Activated T-helper 2 cell treated with anti-CD3 and anti-CD28 coated beads, Interferon-gamma antibody, Interleukin-2, Interleukin-4, amounts not matched to agents 10 μg/mL and 5 μg/mL and 100 μg/mL, durations not matched to agents 14 hours and 24 hours and 36 hours (primary cell): ENCODE measurements around the gene COL9A2. TPM values are rescaled to one million over a fixed set of nuclear protein-coding genes. Genes with fewer than 3 reads are reported as not detected.

ENCODE experiments used
- DNase-seq: peaks from one replicate; pipeline ENCODE4 v3.0.0; 2021; ENCODE audit warnings: low spot score
- H3K27ac Mint-ChIP-seq: one replicate; pipeline ENCODE4 v1.8.0; 2021; ENCODE audit warnings: mixed read lengths
- H3K27me3 Mint-ChIP-seq: one replicate; pipeline ENCODE4 v1.8.0; 2021; ENCODE audit warnings: low read depth, mixed read lengths
- H3K36me3 Mint-ChIP-seq: one replicate; pipeline ENCODE4 v1.8.0; 2021; ENCODE audit warnings: low read depth, mixed read lengths
- H3K4me1 Mint-ChIP-seq: one replicate; pipeline ENCODE4 v1.8.0; 2021; ENCODE audit warnings: low read depth, mixed read lengths
- H3K4me3 Mint-ChIP-seq: one replicate; pipeline ENCODE4 v1.8.0; 2021; ENCODE audit warnings: low read depth, mild to moderate bottlenecking, moderate library complexity, mixed read lengths
- H3K9me3 Mint-ChIP-seq: one replicate; pipeline ENCODE4 v1.8.0; 2021; ENCODE audit warnings: mixed read lengths
- intact Hi-C: fragments of 100-400 bp; cut with micrococcal nuclease; formaldehyde crosslinking; loops from one replicate; pipeline ENCODE4 v1.15.1; 2023
- total RNA-seq: library from RNA; stranded (reverse); gene quantifications from 2 replicates; pipeline ENCODE4 v1.2.3, GENCODE V29; 2022

COL9A2 gene
- total RNA-seq, 1 donor from 2014 or later: 18.7 TPM

DNA sequence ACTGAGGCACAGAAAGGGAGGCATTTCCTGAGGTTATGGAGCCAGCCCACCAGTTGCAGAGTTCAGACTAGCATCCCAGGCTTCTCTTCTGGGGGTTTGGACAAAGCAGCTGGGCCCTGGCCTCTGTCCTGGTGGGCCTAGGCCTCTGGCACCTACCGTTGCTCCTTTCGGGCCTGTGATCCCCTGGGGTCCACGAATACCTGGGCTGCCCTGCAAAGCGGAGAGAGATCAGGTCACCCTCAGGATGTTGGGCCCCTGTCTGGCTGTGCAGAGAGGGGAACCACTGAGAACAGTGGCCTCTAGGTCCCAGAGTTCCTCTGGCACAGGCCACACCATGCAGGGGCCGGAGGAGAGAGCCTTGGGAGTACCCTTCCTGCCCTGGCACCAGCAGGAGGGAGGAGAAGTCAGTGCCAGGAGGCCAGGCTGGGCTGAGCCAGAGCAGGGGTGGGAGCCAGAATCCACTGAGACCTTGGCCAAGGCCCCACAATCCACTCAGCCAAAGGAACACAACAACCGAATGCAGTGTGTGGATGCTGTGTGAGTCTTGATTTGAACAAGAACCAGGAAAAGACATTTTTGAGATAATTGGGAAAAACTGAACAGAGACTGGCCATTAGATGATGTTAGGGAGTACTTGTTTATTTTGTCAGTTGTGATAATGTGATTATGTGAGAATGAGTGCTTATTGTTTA is 8.9 kb downstream of the COL9A2 start:
- Mint-ChIP-seq H3K36me3 (no peaks in the 10 kb centered on the region), H3K9me3 (no peaks in the 10 kb centered on the region), H3K27ac (no peak overlapping the region), H3K4me3 (no peak overlapping the region), H3K4me1 (peaks cover 5% of the 10 kb centered on the region), H3K27me3 (no peaks in the 10 kb centered on the region)
- intact Hi-C loops: no loop called here
- no peak for DNase-seq

DNA sequence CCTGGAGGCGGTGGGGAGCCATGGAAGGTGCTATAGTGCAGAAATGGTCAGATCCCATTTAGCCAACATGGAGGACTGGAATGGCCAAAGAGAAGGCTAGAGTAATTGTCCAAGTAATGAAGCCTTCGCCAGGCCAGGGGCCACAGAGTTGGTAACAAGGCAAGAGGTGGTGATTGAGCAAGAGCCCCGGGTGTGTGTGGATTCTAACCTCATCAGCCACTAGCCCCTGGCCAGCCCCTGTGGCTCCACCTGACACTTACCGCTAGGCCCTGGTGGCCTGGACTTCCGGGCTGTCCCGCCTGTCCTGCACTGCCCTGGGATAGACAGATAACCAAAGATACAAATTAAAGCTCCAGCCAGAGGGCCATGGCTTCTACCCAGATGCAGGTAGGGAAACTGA is 9.9 kb downstream of the COL9A2 start:
- no peaks in the 10 kb centered on the region for H3K27me3 Mint-ChIP-seq
- no peaks in the 10 kb centered on the region for H3K36me3 Mint-ChIP-seq
- intact Hi-C loops: no loop called here
- H3K27ac Mint-ChIP-seq: no peak overlapping the region
- DNase-seq: no peak
- H3K4me3 Mint-ChIP-seq: no peak overlapping the region
- no peaks in the 10 kb centered on the region for H3K4me1 Mint-ChIP-seq
- no peaks in the 10 kb centered on the region for H3K9me3 Mint-ChIP-seq

DNA sequence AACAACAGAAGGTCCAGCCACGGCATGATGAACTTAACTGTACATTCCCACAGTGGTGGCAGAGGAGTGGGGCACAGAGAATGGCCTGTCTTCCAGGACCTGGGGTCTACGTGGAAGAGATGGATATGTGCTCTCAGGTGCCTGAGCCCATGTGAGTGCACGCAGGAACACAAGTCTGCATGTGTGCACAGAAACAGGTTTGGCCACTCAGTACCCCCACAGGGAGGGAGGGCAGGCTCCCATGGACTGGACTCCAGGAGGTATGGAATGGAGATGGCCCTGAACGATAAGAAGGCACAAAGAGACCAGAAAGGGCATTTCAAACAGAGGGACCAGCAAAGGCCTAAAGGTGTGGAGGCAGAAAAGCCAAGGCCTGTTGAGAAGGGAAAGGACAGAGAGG is 10.8 kb downstream of the COL9A2 start:
- DNase-seq: no peak
- no peaks in the 10 kb centered on the region for H3K36me3 Mint-ChIP-seq
- H3K9me3 Mint-ChIP-seq: no peaks in the 10 kb centered on the region
- H3K27me3 Mint-ChIP-seq: no peaks in the 10 kb centered on the region
- intact Hi-C loops: no loop called here
- H3K27ac Mint-ChIP-seq: no peak overlapping the region
- no peak overlapping the region for H3K4me3 Mint-ChIP-seq
- no peaks in the 10 kb centered on the region for H3K4me1 Mint-ChIP-seq

DNA sequence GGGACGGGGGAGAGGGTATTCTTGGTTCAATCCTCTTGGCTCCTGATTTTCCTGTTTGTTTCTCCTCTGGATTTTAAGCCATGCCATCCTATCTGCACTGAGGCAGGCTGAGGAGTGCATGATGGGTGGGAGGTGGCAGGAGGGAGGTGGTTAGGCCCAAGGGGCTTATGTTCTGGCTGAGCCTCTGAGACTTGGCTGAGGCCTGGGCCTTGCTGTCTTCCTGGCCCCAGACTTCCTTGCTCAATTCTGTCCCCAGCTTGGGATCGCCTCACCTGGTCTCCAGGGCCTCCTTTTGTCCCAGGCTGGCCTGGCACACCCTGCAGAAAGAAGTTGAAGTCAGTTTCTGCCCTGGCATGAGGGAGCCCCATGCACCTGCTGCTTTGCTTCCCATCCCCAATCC is 11.2 kb downstream of the COL9A2 start:
- no peak overlapping the region for H3K4me3 Mint-ChIP-seq

DNA sequence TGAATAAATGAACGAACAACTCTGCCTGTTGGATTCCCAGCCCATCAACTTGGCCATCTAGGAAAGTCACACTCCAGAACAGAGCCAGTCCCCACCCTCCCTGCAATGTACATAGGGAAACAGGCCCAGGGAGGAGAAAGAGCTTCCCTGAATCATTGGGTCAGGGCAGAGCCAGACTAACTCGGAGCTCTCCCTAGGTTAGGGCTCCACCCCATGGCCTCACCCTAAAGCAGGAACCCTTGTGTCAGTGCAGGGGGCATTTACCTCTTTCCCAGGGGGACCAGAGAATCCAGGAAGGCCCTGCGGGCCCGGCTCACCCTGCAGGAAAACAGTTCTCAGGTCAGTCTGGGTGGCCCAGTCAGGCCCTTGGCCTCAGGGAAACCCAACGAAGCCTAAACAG is 11.6 kb downstream of the COL9A2 start:
- Mint-ChIP-seq H3K9me3 (no peaks in the 10 kb centered on the region), H3K4me1 (no peaks in the 10 kb centered on the region), H3K27ac (no peak overlapping the region), H3K36me3 (no peaks in the 10 kb centered on the region), H3K27me3 (no peaks in the 10 kb centered on the region), H3K4me3 (no peak overlapping the region)
- intact Hi-C loops: no loop called here
- no peak for DNase-seq

More for the DNA sequence above, 11.2 kb downstream of the COL9A2 start:
- Mint-ChIP-seq H3K36me3 (no peaks in the 10 kb centered on the region), H3K27ac (no peak overlapping the region), H3K4me1 (no peaks in the 10 kb centered on the region), H3K9me3 (no peaks in the 10 kb centered on the region), H3K27me3 (no peaks in the 10 kb centered on the region)
- intact Hi-C loops: no loop called here
- DNase-seq: no peak

DNA sequence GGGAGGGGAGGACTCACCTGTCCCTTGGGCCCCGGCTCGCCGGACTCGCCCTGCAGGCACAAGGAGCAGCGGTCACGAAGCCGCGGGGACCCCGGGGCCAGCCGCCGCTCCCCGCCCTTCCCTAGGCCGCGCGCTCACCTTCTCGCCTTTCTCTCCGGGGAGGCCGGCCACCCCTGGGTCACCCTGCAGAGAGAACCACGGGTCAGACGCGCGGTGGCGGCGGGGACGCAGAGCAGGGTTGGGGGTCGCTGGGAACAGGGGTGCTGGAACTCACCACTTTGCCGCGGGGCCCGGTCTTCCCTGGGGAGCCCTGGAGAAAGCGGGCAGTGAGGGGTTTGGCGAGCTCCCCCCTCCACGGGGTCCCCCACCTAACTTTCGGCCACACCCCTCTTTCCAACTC is 13.3 kb downstream of the COL9A2 start:
- Mint-ChIP-seq H3K27me3 (no peaks in the 10 kb centered on the region), H3K36me3 (no peaks in the 10 kb centered on the region), H3K4me3 (no peak overlapping the region), H3K9me3 (no peaks in the 10 kb centered on the region), H3K27ac (no peak overlapping the region), H3K4me1 (no peaks in the 10 kb centered on the region)
- intact Hi-C loops: no loop called here
- DNase-seq: no peak

DNA sequence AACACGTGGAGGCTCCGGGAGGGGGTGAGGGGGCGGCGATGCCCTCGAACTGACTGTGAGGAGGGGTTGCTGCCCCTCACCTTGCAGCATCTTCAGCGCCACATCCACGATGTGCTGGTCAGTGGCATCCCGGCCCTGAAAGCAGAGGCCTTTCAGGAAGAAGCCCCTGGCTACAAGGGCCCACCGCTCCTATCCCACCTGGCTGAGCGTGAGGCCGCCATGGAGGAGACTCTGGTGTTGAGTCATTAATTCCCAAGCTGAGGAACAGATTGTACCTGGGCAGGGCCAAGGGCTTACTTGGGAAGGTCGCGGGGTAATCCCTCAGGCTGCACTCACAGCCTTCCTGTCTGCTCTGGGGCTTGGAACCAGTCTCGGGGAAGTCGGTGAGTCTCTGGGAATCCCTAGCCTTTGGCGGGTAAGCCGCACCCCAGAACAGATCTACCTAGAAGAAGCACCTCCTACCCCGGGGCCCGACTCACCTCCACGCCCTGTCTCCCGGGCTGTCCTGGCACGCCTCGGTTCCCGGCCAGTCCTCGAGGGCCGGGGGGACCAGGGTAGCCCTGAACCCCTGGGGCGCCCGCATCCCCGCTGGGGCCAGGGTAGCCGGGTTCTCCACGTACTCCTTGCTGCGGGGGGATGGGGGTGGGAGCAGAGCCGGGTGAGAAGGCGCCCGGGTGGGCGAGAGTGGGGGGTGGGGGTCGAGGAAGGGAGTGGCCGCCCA is 13.9 kb downstream of the COL9A2 start:
- no peak overlapping the region for H3K27ac Mint-ChIP-seq

DNA sequence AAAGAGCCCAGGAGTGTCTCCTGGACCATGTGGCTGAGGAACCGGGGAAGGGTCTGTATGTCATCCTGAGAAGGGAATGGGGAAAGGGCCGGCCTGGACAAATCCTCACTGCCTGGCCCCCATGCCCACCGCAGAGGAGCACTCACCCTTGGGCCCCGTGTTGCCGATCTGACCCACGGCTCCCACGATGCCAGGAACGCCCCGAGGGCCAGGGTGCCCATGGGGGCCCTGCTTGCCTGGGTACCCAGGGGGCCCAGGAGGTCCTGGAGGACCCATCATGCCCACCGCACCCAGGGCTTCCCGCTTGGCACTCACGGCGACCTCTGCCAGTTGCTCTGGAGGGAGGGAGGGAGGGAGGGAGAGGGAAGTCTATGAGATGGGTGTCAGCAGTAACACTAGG is 14.6 kb downstream of the COL9A2 start:
- intact Hi-C loops: no loop called here
- no peak for DNase-seq
- H3K27ac Mint-ChIP-seq: no peak overlapping the region
- H3K27me3 Mint-ChIP-seq: no peaks in the 10 kb centered on the region
- H3K36me3 Mint-ChIP-seq: no peaks in the 10 kb centered on the region
- H3K9me3 Mint-ChIP-seq: no peaks in the 10 kb centered on the region
- no peaks in the 10 kb centered on the region for H3K4me1 Mint-ChIP-seq
- no peak overlapping the region for H3K4me3 Mint-ChIP-seq

More for the DNA sequence above, 13.9 kb downstream of the COL9A2 start:
- H3K9me3 Mint-ChIP-seq: no peaks in the 10 kb centered on the region
- no peak overlapping the region for H3K4me3 Mint-ChIP-seq
- H3K36me3 Mint-ChIP-seq: no peaks in the 10 kb centered on the region
- no peaks in the 10 kb centered on the region for H3K4me1 Mint-ChIP-seq
- no peak for DNase-seq
- intact Hi-C loops: no loop called here
- no peaks in the 10 kb centered on the region for H3K27me3 Mint-ChIP-seq

DNA sequence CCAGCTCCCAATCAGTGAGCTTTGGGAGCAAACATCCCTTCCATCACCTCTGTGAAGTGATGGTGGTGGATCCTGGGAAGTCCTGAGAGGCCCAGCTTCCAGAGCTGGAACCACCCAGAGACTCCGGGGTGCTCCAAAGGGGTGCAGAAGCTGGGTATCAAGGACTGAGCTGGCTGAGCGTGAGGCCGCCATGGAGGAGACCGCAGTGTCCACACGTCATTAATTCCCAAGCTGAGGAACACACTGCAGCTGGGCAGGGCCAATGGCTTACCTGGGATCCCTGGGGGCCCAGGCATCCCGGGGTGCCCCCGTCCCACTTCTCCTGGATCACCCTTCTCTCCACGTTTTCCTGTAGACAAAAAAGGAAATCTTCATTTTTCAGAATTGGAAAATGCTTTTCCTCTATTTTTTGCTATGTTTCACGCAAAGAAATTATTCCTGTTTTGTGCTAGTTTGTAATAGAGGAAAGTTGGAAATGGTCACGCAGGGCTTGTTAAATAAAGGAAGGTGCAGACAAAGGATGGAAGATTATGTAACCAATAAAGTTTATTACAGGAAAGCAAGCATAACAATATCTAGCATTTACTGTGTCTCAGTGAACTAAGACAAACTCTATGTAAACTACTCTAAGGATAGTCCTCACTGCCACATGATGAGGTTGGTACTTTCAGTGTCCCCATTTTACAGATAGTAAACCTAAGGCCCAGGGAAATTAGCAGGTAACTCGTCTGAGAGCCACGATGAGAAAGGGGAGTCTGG is 15.4 kb downstream of the COL9A2 start:
- Mint-ChIP-seq H3K36me3 (no peaks in the 10 kb centered on the region), H3K9me3 (no peaks in the 10 kb centered on the region), H3K27ac (no peak overlapping the region), H3K4me3 (no peak overlapping the region), H3K27me3 (no peaks in the 10 kb centered on the region), H3K4me1 (no peaks in the 10 kb centered on the region)
- no peak for DNase-seq
- intact Hi-C loops: no loop called here

DNA sequence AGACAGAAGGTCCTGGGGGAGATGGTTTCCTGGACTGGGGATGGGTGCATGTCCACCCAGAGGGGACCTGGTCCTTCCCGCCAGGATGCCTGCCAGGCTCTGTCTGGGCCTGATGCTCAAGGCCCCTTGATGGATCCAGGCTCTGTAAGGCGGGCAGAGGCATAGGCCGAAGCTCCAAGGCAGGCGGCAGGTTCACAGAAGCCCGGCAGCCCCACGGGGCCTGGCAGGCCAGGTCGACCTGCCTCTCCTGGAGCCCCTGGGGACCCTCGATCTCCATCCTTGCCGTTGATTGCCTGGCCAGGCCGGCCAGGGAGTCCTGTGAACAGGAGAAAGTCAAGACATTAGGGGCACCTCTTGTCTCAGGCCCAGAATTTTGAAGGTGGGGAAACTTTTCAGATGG is 16.0 kb downstream of the COL9A2 start:
- H3K27me3 Mint-ChIP-seq: no peaks in the 10 kb centered on the region
- no peaks in the 10 kb centered on the region for H3K36me3 Mint-ChIP-seq
- no peaks in the 10 kb centered on the region for H3K4me1 Mint-ChIP-seq
- no peak overlapping the region for H3K27ac Mint-ChIP-seq
- no peak overlapping the region for H3K4me3 Mint-ChIP-seq
- intact Hi-C loops: no loop called here
- DNase-seq: no peak
- H3K9me3 Mint-ChIP-seq: no peaks in the 10 kb centered on the region

DNA sequence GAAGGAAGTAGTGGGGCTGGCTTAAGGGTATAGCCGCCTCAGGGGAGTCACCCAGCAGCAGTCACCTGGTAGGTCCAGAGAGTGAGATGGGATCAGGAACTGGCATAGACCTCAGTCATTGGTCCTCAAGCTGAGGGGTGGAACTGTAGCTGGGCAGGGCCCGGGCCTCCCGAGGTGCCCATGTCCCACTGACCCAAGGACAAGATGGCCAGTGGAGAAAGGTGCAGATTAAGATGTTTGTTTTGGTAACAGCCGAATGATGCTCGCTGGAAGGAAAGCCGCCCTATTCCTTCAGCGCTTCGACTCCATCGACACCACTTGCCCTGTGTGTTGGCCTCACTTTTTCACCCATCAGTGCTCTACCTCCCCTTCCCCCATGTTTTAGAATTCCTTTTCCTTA is 16.4 kb downstream of the COL9A2 start:
- H3K9me3 Mint-ChIP-seq: no peaks in the 10 kb centered on the region
- DNase-seq: no peak
- no peaks in the 10 kb centered on the region for H3K27me3 Mint-ChIP-seq
- H3K27ac Mint-ChIP-seq: no peak overlapping the region
- H3K4me1 Mint-ChIP-seq: no peaks in the 10 kb centered on the region
- H3K36me3 Mint-ChIP-seq: no peaks in the 10 kb centered on the region
- intact Hi-C loops: no loop called here
- H3K4me3 Mint-ChIP-seq: no peak overlapping the region

DNA sequence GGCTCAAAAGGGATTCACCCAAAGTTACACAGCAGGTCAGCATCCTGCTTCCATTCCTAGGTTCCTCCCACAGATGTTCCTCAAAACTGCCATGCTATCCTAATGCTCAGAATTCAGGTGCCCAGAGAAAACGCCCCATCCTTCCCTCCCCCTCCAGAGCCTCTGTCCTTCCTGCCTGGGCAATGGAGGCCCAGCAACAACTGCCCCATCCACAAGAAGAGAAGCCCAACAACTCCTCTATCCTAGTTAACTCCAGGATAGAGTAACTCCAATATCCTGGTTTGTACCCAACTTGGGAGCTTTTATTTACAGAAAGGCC is 16.9 kb downstream of the COL9A2 start:
- no peaks in the 10 kb centered on the region for H3K36me3 Mint-ChIP-seq
- H3K9me3 Mint-ChIP-seq: no peaks in the 10 kb centered on the region
- no peaks in the 10 kb centered on the region for H3K27me3 Mint-ChIP-seq
- no peak overlapping the region for H3K27ac Mint-ChIP-seq
- no peak overlapping the region for H3K4me3 Mint-ChIP-seq
- DNase-seq: no peak
- intact Hi-C loops: no loop called here
- H3K4me1 Mint-ChIP-seq: no peaks in the 10 kb centered on the region
